GM23248 (cell line): ENCODE measurements around the gene CABP4. TPM values are rescaled to one million over a fixed set of nuclear protein-coding genes. Genes with fewer than 3 reads are reported as not detected.

Experiments
- DNase-seq: peaks from one replicate; pipeline ENCODE4 v3.0.0-alpha.2; 2015
- H2AFZ ChIP-seq: fragments of 200-600 bp; sonication (generic); 2 replicates; pipeline ENCODE4 v1.6.1; 2016; ENCODE audit warnings: antibody characterized with exemption
- H3F3A ChIP-seq: fragments of 200-600 bp; sonication (generic); 2 replicates; pipeline ENCODE4 v1.6.1; 2016; ENCODE audit warnings: mild to moderate bottlenecking, antibody characterized with exemption, mixed run types; ENCODE audit not compliant: insufficient read depth
- H3K27ac ChIP-seq: fragments of 200-600 bp; sonication (generic); 2 replicates; pipeline ENCODE4 v1.5.1; 2016; ENCODE audit warnings: mild to moderate bottlenecking
- H3K27me3 ChIP-seq: fragments of 200-600 bp; sonication (generic); replicated peaks from 2 replicates; pipeline ENCODE4 v1.6.1; 2016; ENCODE audit warnings: mild to moderate bottlenecking; ENCODE audit not compliant: insufficient read depth
- H3K36me3 ChIP-seq: fragments of 200-600 bp; sonication (generic); 2 replicates; pipeline ENCODE4 v1.6.1; 2016; ENCODE audit warnings: low read depth, mild to moderate bottlenecking
- H3K4me1 ChIP-seq: fragments of 200-600 bp; sonication (generic); 2 replicates; pipeline ENCODE4 v1.6.1; 2016; ENCODE audit warnings: mild to moderate bottlenecking; ENCODE audit not compliant: insufficient read depth
- H3K4me2 ChIP-seq: fragments of 200-600 bp; sonication (generic); one replicate; pipeline ENCODE4 v1.6.1; 2016; ENCODE audit warnings: mild to moderate bottlenecking; ENCODE audit not compliant: unreplicated experiment
- H3K4me3 ChIP-seq: fragments of 200-600 bp; sonication (generic); 2 replicates; pipeline ENCODE4 v1.5.1; 2016; ENCODE audit warnings: mild to moderate bottlenecking
- H3K79me2 ChIP-seq: fragments of 200-600 bp; sonication (generic); 2 replicates; pipeline ENCODE4 v1.6.1; 2016; ENCODE audit warnings: mild to moderate bottlenecking; ENCODE audit not compliant: insufficient read depth
- H3K9ac ChIP-seq: fragments of 200-600 bp; sonication (generic); 2 replicates; pipeline ENCODE4 v1.6.1; 2016; ENCODE audit warnings: mild to moderate bottlenecking
- H3K9me2 ChIP-seq: fragments of 200-600 bp; sonication (generic); 2 replicates; pipeline ENCODE4 v1.6.1; 2016; ENCODE audit warnings: mixed run types, mild to moderate bottlenecking, moderate library complexity; ENCODE audit not compliant: insufficient read depth
- H3K9me3 ChIP-seq: fragments of 200-600 bp; sonication (generic); one replicate; pipeline ENCODE4 v1.6.1; 2017; ENCODE audit warnings: low read depth
- H4K20me1 ChIP-seq: fragments of 200-600 bp; sonication (generic); 2 replicates; pipeline ENCODE4 v1.6.0; 2016; ENCODE audit not compliant: insufficient read depth
- EZH2 ChIP-seq: fragments of 200-600 bp; sonication (generic); IDR thresholded peaks from 2 replicates; pipeline ENCODE4 v1.6.1; 2018; ENCODE audit warnings: antibody characterized with exemption, mild to moderate bottlenecking; ENCODE audit not compliant: insufficient read depth, poor library complexity, severe bottlenecking
- EZH2phosphoT487 ChIP-seq: fragments of 200-600 bp; sonication (generic); IDR thresholded peaks from 2 replicates; pipeline ENCODE4 v1.6.1; 2018; ENCODE audit warnings: antibody characterized with exemption, moderate library complexity, mild to moderate bottlenecking, low read depth; ENCODE audit not compliant: insufficient read depth
- WGBS, 2 experiments: methylation state at CpG; one replicate each; pipeline ENCODE4 v1.1.6; 2015 to 2017; ENCODE audit warnings: low lambda C conversion rate in 2 of 2, low coverage in 1 of 2; ENCODE audit errors: missing lambda C conversion rate in 2 of 2; 5-methylcytosine and 5-hydroxymethylcytosine counted together
- in situ Hi-C: fragments of 300-500 bp; cut with MboI; formaldehyde crosslinking; loops from 2 replicates; pipeline ENCODE4 v1.15.0; 2020
- polyA plus RNA-seq: library from polyadenylated mRNA; unstranded; fragments of >200 nt; fragmentation: Nextera tagmentation; extraction: Ambion mirVana; gene quantifications from 2 replicates; pipeline ENCODE4 v1.2.1, GENCODE V29; 2016
- total RNA-seq: library from RNA; depleted of rRNA; stranded (reverse); fragments of >200 nt; shearing (Covaris generic); gene quantifications from 2 replicates; pipeline ENCODE4 v1.2.3, GENCODE V29; 2014

Gene CABP4
- total and polyA plus RNA-seq, 2 experiments from 2014 or later, result not detected

GRCh38 chr11:67498544-67498972 is 43.4 kb downstream of the CABP4 start:
- Histone ChIP-seq H3F3A (no peaks in the 10 kb centered on the region), H4K20me1 (no peaks in the 10 kb centered on the region), H3K4me2 (no peak overlapping the region), H3K79me2 (no peaks in the 10 kb centered on the region), H3K27me3 (no peaks in the 10 kb centered on the region), H3K4me3 (no peak overlapping the region), H3K9ac (no peak overlapping the region), H3K36me3 (no peaks in the 10 kb centered on the region), H3K9me3 (no peaks in the 10 kb centered on the region), H3K9me2 (no peaks in the 10 kb centered on the region), H2AFZ (no peak overlapping the region), H3K27ac (no peak overlapping the region), H3K4me1 (no peaks in the 10 kb centered on the region)
- TF ChIP-seq EZH2phosphoT487, result no peak
- no peak for TF ChIP-seq EZH2
- WGBS, 2 experiments, result 93 to 95% methylated on average over 18 to 21 of the region's 21 CpGs
- in situ Hi-C loops, result no loop called here
- no peak for DNase-seq

- H3F3A ChIP-seq, result no peaks in the 10 kb centered on the region
- in situ Hi-C loops, result no loop called here
- H3K27ac ChIP-seq, result no peak overlapping the region
- no peaks in the 10 kb centered on the region for H3K4me1 ChIP-seq
- H3K4me2 ChIP-seq, result no peak overlapping the region
- no peak overlapping the region for H3K4me3 ChIP-seq
- WGBS, 2 experiments, result 96 to 97% methylated on average over 23 to 26 of the region's 26 CpGs
- no peaks in the 10 kb centered on the region for H3K79me2 ChIP-seq
- no peak overlapping the region for H3K9ac ChIP-seq
- H4K20me1 ChIP-seq, result no peaks in the 10 kb centered on the region
- no peaks in the 10 kb centered on the region for H3K9me2 ChIP-seq
- H3K27me3 ChIP-seq, result no peaks in the 10 kb centered on the region
- no peaks in the 10 kb centered on the region for H3K9me3 ChIP-seq
- no peaks in the 10 kb centered on the region for H3K36me3 ChIP-seq
- TF ChIP-seq EZH2phosphoT487 (no peak), EZH2 (no peak)
- DNase-seq, result no peak
- H2AFZ ChIP-seq, result no peak overlapping the region
These were observed 44.8 kb downstream of the CABP4 start for GRCh38 chr11:67499808-67500483.

GRCh38 chr11:67500484-67500821 is 45.3 kb downstream of the CABP4 start:
- Histone ChIP-seq H3K4me3 (no peak overlapping the region), H3K79me2 (no peaks in the 10 kb centered on the region), H3K9me3 (no peaks in the 10 kb centered on the region), H3K9me2 (no peaks in the 10 kb centered on the region), H3F3A (no peaks in the 10 kb centered on the region), H4K20me1 (no peaks in the 10 kb centered on the region), H3K27ac (no peak overlapping the region), H3K9ac (no peak overlapping the region), H3K36me3 (no peaks in the 10 kb centered on the region), H3K27me3 (no peaks in the 10 kb centered on the region), H3K4me1 (peaks cover 2% of the 10 kb centered on the region; the same call in 1 of the 2 replicates), H3K4me2 (no peak overlapping the region), H2AFZ (no peak overlapping the region)
- in situ Hi-C loops, result no loop called here
- 95% methylated on average over 1 of the region's 1 CpG; no CpG with 5 or more reads in 1 of the 2 experiments for WGBS, 2 experiments
- TF ChIP-seq EZH2phosphoT487 (no peak), EZH2 (no peak)
- DNase-seq, result no peak

- H2AFZ ChIP-seq, result no peak overlapping the region
- H3K4me1 ChIP-seq, result peaks cover 7% of the 10 kb centered on the region; the same call in 1 of the 2 replicates
- no peaks in the 10 kb centered on the region for H3K9me3 ChIP-seq
- WGBS, 2 experiments, result 94 to 99% methylated on average over 9 of the region's 9 CpGs
- no peaks in the 10 kb centered on the region for H4K20me1 ChIP-seq
- H3K79me2 ChIP-seq, result no peaks in the 10 kb centered on the region
- H3K9me2 ChIP-seq, result no peaks in the 10 kb centered on the region
- TF ChIP-seq EZH2 (no peak), EZH2phosphoT487 (no peak)
- in situ Hi-C loops, result no loop called here
- DNase-seq, result peak; percentile 38
- H3K4me2 ChIP-seq, result no peak overlapping the region
- no peaks in the 10 kb centered on the region for H3K36me3 ChIP-seq
- no peak overlapping the region for H3K9ac ChIP-seq
- no peak overlapping the region for H3K27ac ChIP-seq
- no peaks in the 10 kb centered on the region for H3F3A ChIP-seq
- no peak overlapping the region for H3K4me3 ChIP-seq
- H3K27me3 ChIP-seq, result no peaks in the 10 kb centered on the region
These were observed 45.9 kb downstream of the CABP4 start for GRCh38 chr11:67500831-67501715.
